Measurements from ENCODE around the gene ARFGEF3.

Gene ARFGEF3

DNA sequence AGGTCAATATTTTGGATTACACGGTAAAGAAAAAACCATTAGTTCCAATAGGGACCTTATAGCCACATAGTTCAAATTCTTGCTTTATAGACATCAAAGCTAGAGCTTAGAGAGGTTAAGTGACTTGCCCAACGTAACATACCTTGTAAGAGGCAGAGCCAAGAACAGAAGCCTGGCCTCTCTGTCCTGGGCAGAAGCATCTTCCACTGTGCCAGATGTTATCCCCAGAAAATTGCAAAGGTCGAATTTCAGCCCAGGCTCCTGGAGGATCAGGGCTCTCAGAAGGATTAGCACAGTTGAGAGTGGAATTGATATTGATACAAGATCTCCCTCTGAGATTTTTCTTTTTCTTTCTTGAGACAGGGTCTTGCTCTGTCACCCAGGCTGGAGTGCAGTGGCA lies 222.0 kb downstream of the ARFGEF3 start:
- in situ Hi-C loops (cut with MboI; ENCODE audit: low pct_unique_long_range_greater_than_20kb, low sequenced_read_pairs, unreplicated experiment) = no loop called here
- DNase-seq (ENCODE audit: low spot score) = no peak
- TF ChIP-seq CTCF (IDR thresholded peaks at IDR 0.05; ENCODE audit: extremely low read depth, insufficient read depth, missing control alignments) = no peak

- TF ChIP-seq CTCF (IDR thresholded peaks at IDR 0.05; ENCODE audit: extremely low read depth, insufficient read depth, missing control alignments) = no peak
- in situ Hi-C loops (cut with MboI; ENCODE audit: low pct_unique_long_range_greater_than_20kb, low sequenced_read_pairs, unreplicated experiment) = no loop called here
- no peak for DNase-seq (ENCODE audit: low spot score)
These were observed 225.2 kb downstream of the ARFGEF3 start for GRCh38 chr6:138386897-138387296.

DNA sequence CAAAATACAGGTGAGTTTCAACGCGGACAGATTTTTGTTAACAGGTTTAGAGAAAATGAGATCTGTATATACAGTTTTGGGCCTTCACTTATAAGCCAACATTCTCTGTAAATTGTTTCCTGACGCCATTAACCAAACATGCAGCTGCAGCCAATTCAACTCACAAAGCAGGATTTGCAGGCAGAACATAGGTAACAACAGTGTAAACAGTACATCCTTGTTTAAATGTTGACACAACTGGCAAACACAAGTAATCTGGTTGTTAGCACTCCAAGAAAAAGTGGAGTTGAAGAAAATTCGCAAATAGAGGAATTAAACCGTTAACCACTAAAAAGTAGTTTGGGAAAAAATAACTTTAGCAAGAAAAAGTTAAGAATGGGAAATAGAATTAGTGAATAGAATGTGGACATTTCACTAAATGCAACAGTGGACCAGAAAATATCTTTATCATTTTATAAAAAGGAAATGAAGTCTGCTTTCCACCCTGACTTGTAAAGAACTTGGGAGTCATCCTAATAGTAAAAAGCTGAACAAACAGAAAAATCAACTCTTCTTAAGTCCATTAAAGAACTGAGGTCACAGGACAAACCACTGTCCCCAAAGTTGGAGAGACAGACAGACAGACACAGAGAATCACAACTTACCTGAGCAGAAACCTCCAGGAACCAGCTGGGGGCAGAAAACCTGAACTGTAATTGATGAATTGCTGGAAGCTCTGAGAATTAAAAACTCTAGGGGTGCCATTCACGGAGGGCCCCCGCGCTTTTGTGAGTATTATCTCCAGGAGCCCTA lies 226.0 kb downstream of the ARFGEF3 start:
- TF ChIP-seq CTCF (IDR thresholded peaks at IDR 0.05; ENCODE audit: extremely low read depth, insufficient read depth, missing control alignments) = no peak
- DNase-seq (ENCODE audit: low spot score) = no peak
- in situ Hi-C loops (cut with MboI; ENCODE audit: low pct_unique_long_range_greater_than_20kb, low sequenced_read_pairs, unreplicated experiment) = no loop called here

DNA sequence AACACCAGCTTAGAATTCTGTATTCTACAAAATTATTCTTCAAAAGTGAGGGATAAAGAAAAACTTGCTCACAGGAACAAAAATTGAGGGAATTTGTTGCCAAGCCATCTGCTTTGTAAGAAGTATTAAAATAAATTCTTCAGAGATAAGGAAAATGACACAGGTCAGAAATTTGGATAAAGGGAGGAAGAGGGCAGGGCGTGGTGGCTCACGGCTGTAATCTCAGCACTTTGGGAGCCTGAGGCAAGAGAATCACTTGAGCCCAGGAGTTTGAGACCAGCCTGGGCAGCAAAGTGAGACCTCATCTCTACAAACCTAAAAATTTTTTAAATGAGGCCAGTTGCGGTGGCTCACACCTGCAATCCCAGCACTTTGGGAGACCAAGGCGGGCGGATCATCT lies 227.8 kb downstream of the ARFGEF3 start:
- in situ Hi-C loops (cut with MboI; ENCODE audit: low pct_unique_long_range_greater_than_20kb, low sequenced_read_pairs, unreplicated experiment) = no loop called here
- TF ChIP-seq CTCF (IDR thresholded peaks at IDR 0.05; ENCODE audit: extremely low read depth, insufficient read depth, missing control alignments) = no peak
- no peak for DNase-seq (ENCODE audit: low spot score)

Data from GM13977 (cell line).